ENCODE measurements around the gene PPP1R2. TPM values are rescaled to one million over a fixed set of nuclear protein-coding genes. Genes with fewer than 3 reads are reported as not detected.
A peak's percentile ranks its signal among the peaks of the same experiment; 100 is the strongest.

PPP1R2 gene
- total and polyA plus RNA-seq, 12 donors = 13.6 to 179 (median 49.5) TPM

- no peaks in the 10 kb centered on the region for H3K9me3 ChIP-seq (replicated peaks in 1 of 3)
- no peak for DNase-seq
- H3K27ac ChIP-seq = no peak overlapping the region
- no peak for TF ChIP-seq POLR2A (IDR thresholded peaks at IDR 0.05)
- TF ChIP-seq CTCF (IDR thresholded peaks at IDR 0.05) = no peak
- H3K4me3 ChIP-seq = no peak overlapping the region
- WGBS, 4 donors = 53 to 61% (median 59%) methylated on average over 2 of the region's 2 CpGs
- intact Hi-C loops (cut with DNase I) = no loop called here
- H3K27me3 ChIP-seq = no peaks in the 10 kb centered on the region
- H3K36me3 ChIP-seq (replicated peaks in 1 of 2) = no peaks in the 10 kb centered on the region
- peaks cover 6 to 13% of the 10 kb centered on the region in 2 donors for H3K4me1 ChIP-seq (replicated peaks in 1 of 2)
Measured at GRCh38 chr3:195548987-195549386, 5.9 kb upstream of the PPP1R2 start.

GRCh38 chr3:195548501-195548900 lies 5.4 kb upstream of the PPP1R2 start:
- H3K27me3 ChIP-seq = no peaks in the 10 kb centered on the region
- intact Hi-C loops (cut with DNase I) = no loop called here
- H3K36me3 ChIP-seq (replicated peaks in 1 of 2) = no peaks in the 10 kb centered on the region
- no peak for DNase-seq
- no peaks in the 10 kb centered on the region for H3K9me3 ChIP-seq (replicated peaks in 1 of 3)
- no peak for TF ChIP-seq POLR2A (IDR thresholded peaks at IDR 0.05)
- H3K4me3 ChIP-seq = no peak overlapping the region
- peaks cover 6 to 16% of the 10 kb centered on the region in 2 donors for H3K4me1 ChIP-seq (replicated peaks in 1 of 2)
- H3K27ac ChIP-seq = no peak overlapping the region

GRCh38 chr3:195548006-195548405 lies 4.9 kb upstream of the PPP1R2 start:
- Histone ChIP-seq H3K27ac (no peak overlapping the region), H3K4me1 (replicated peaks in 1 of 2) (peaks cover 6 to 16% of the 10 kb centered on the region in 2 donors), H3K4me3 (no peak overlapping the region), H3K27me3 (no peaks in the 10 kb centered on the region), H3K36me3 (replicated peaks in 1 of 2) (no peaks in the 10 kb centered on the region), H3K9me3 (replicated peaks in 1 of 3) (no peaks in the 10 kb centered on the region)
- intact Hi-C loops (cut with DNase I) = no loop called here
- DNase-seq = no peak
- TF ChIP-seq POLR2A (IDR thresholded peaks at IDR 0.05) = no peak
- no peak for TF ChIP-seq CTCF (IDR thresholded peaks at IDR 0.05)
- 85 to 95% (median 90%) methylated on average over 8 of the region's 8 CpGs for WGBS, 4 donors

GRCh38 chr3:195546130-195546560 lies 3.0 kb upstream of the PPP1R2 start:
- Histone ChIP-seq H3K4me3 (peak overlapping the region in 1 of 4 donors; percentile 48), H3K27me3 (no peaks in the 10 kb centered on the region), H3K9me3 (replicated peaks in 1 of 3) (no peaks in the 10 kb centered on the region), H3K36me3 (replicated peaks in 1 of 2) (no peaks in the 10 kb centered on the region), H3K4me1 (replicated peaks in 1 of 2) (peaks cover 10 to 26% of the 10 kb centered on the region in 2 donors), H3K27ac (peak overlapping the region; percentile 78 to 95 (median 85))
- WGBS, 4 donors = 17 to 33% (median 21%) methylated on average over 4 of the region's 4 CpGs
- intact Hi-C loops (cut with DNase I) = no loop called here
- TF ChIP-seq POLR2A (IDR thresholded peaks at IDR 0.05) = peak in 1 of 2 donors; percentile 43
- TF ChIP-seq CTCF (IDR thresholded peaks at IDR 0.05) = no peak
- DNase-seq = peak; percentile 85 to 96 (median 94)

- Histone ChIP-seq H3K36me3 (replicated peaks in 1 of 2) (no peaks in the 10 kb centered on the region), H3K27ac (peak overlapping the region in 1 of 5 donors; percentile 31), H3K27me3 (no peaks in the 10 kb centered on the region), H3K9me3 (replicated peaks in 1 of 3) (no peaks in the 10 kb centered on the region), H3K4me3 (no peak overlapping the region), H3K4me1 (replicated peaks in 1 of 2) (peaks cover 12 to 37% of the 10 kb centered on the region in 2 donors)
- TF ChIP-seq POLR2A (IDR thresholded peaks at IDR 0.05) (no peak), CTCF (IDR thresholded peaks at IDR 0.05) (no peak)
- intact Hi-C loops (cut with DNase I) = no loop called here
- DNase-seq = peak in 5 of 7 donors; percentile 6 to 50 (median 33)
- WGBS, 4 donors = 79 to 88% (median 87%) methylated on average over 3 of the region's 3 CpGs
Measured at GRCh38 chr3:195544634-195545033, 1.5 kb upstream of the PPP1R2 start.
